Stomach (tissue), 9 donors: ENCODE measurements around the gene EDIL3. TPM values are rescaled to one million over a fixed set of nuclear protein-coding genes. Genes with fewer than 3 reads are reported as not detected.

ENCODE experiments used
- DNase-seq, 2 donors: peaks; one replicate each; pipeline versions ENCODE4 v3.0.0 to v3.0.0-alpha.2; 2013 to 2019
- H3K27ac ChIP-seq, 5 donors: fragments of 200-600 bp in 4 of 5; sonication (generic) in 4 of 5; one replicate each; pipeline ENCODE4 v1.5.1; 2013 to 2019; ENCODE audit warnings: mild to moderate bottlenecking in 1 of 5, moderate library complexity in 1 of 5
- H3K27me3 ChIP-seq, 3 donors: fragments of 200-600 bp; sonication (generic); one replicate each; pipeline ENCODE4 v1.5.1; 2017 to 2019; ENCODE audit warnings: mixed run types in 1 of 3
- H3K36me3 ChIP-seq, 4 donors: fragments of 200-600 bp; sonication (generic); 1 replicate in 3 of 4; 2 replicates in 1 of 4; pipeline ENCODE4 v1.5.1; 2016 to 2019
- H3K4me1 ChIP-seq, 4 donors: fragments of 200-600 bp; sonication (generic); one replicate each; pipeline ENCODE4 v1.5.1; 2016 to 2019
- H3K4me3 ChIP-seq, 4 donors: fragments of 200-600 bp; sonication (generic) in 3 of 4; one replicate each; pipeline ENCODE4 v1.5.1; 2016 to 2019; ENCODE audit warnings: mild to moderate bottlenecking in 1 of 4
- H3K9me3 ChIP-seq, 4 donors: fragments of 200-600 bp; sonication (generic); one replicate each; pipeline ENCODE4 v1.5.1; 2016 to 2019
- EP300 ChIP-seq: sonication (generic); formaldehyde crosslinking; IDR thresholded peaks from one replicate; pipeline ENCODE4 v1.6.1; 2017; ENCODE audit warnings: antibody characterized with exemption
- POLR2A ChIP-seq, 4 donors: fragments of 450-650 bp; IDR thresholded peaks; one replicate each; pipeline ENCODE4 v1.6.1; 2016; ENCODE audit warnings: antibody characterized with exemption in 4 of 4, control low read depth in 2 of 4, mild to moderate bottlenecking in 1 of 4, moderate library complexity in 1 of 4
- POLR2AphosphoS5 ChIP-seq, 3 donors: sonication (generic); formaldehyde crosslinking; IDR thresholded peaks; one replicate each; pipeline ENCODE4 v1.6.1; 2016; ENCODE audit warnings: antibody characterized with exemption in 3 of 3
- WGBS, 5 donors: extraction: QIAGEN DNeasy Blood & Tissue Kit in 3 of 5; methylation state at CpG; one replicate each; pipeline versions ENCODE4 v1.1.5 to v1.1.7; 2013 to 2018; 5-methylcytosine and 5-hydroxymethylcytosine counted together
- intact Hi-C: fragments of 100-400 bp; cut with DNase I; formaldehyde crosslinking; loops from one replicate; pipeline ENCODE4 v1.15.1; 2023; ENCODE audit warnings: low total_unique reads
- polyA plus RNA-seq, 3 donors: library from polyadenylated mRNA; stranded (reverse); fragments of 200-250 nt; gene quantifications; one replicate each; pipeline ENCODE4 v1.2.3, GENCODE V29; 2013
- total RNA-seq, 5 donors: library from RNA; depleted of rRNA; stranded (reverse); fragments of >200 nt; gene quantifications; one replicate each; pipeline versions ENCODE4 v1.1.0 to v1.2.3, GENCODE V29; 2014 to 2016
- TF ChIP-seq, protein P1 (sequence below), 7 experiments: fragments of 450-650 bp in 4 of 7; fragments of 200-600 bp in 3 of 7; sonication (generic) in 3 of 7; IDR thresholded peaks; one replicate each; pipeline ENCODE4 v1.5.1; 2016 to 2019; ENCODE audit warnings: antibody characterized with exemption in 7 of 7, control low read depth in 2 of 7, mild to moderate bottlenecking in 1 of 7
- donor health status: healthy with polysubstance abuse.
- donor health status: Bipolar disorder and iron deficiency.
- donor health status: healthy.

The EDIL3 gene
- total and polyA plus RNA-seq, 8 donors = 2.3 to 75.0 (median 14.4) TPM

DNA sequence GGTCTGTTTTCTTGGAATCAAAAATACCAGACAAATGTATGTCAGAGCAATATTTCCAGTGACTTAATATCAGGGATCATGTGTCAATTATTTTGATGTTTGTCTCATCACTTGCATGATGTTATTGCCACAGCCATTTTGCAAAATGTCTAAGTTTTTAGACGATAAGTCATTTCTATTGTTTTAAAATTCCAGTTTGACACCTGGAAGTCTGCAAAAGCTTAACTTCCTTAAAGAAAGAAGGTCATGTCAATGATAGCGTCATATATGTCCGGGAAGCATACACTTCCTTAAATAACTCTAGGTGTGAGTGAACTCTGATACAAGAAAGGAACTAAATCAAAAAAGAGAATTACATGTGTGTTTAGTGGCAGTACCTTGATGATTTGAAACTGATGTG, 259.5 kb downstream of the EDIL3 start:
- H3K36me3 ChIP-seq = no peaks in the 10 kb centered on the region
- H3K9me3 ChIP-seq = no peaks in the 10 kb centered on the region
- TF ChIP-seq POLR2AphosphoS5 (IDR thresholded peaks at IDR 0.05) (no peak), POLR2A (IDR thresholded peaks at IDR 0.05) (no peak), EP300 (no peak)
- TF ChIP-seq, protein P1, sequence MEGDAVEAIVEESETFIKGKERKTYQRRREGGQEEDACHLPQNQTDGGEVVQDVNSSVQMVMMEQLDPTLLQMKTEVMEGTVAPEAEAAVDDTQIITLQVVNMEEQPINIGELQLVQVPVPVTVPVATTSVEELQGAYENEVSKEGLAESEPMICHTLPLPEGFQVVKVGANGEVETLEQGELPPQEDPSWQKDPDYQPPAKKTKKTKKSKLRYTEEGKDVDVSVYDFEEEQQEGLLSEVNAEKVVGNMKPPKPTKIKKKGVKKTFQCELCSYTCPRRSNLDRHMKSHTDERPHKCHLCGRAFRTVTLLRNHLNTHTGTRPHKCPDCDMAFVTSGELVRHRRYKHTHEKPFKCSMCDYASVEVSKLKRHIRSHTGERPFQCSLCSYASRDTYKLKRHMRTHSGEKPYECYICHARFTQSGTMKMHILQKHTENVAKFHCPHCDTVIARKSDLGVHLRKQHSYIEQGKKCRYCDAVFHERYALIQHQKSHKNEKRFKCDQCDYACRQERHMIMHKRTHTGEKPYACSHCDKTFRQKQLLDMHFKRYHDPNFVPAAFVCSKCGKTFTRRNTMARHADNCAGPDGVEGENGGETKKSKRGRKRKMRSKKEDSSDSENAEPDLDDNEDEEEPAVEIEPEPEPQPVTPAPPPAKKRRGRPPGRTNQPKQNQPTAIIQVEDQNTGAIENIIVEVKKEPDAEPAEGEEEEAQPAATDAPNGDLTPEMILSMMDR (IDR thresholded peaks at IDR 0.05) = no peak
- intact Hi-C loops = no loop called here
- DNase-seq = no peak
- WGBS, 5 donors = 78 to 87% (median 84%) methylated on average over 3 of the region's 3 CpGs
- no peak overlapping the region for H3K27ac ChIP-seq
- no peaks in the 10 kb centered on the region for H3K4me1 ChIP-seq
- H3K4me3 ChIP-seq = no peak overlapping the region
- no peaks in the 10 kb centered on the region for H3K27me3 ChIP-seq

- no peak overlapping the region for H3K27ac ChIP-seq
- TF ChIP-seq EP300 (no peak), POLR2A (IDR thresholded peaks at IDR 0.05) (no peak), POLR2AphosphoS5 (IDR thresholded peaks at IDR 0.05) (no peak)
- TF ChIP-seq, protein P1 (IDR thresholded peaks at IDR 0.05) = no peak
Observed at GRCh38 chr5:84119252-84119651, 265.4 kb downstream of the EDIL3 start.

DNA sequence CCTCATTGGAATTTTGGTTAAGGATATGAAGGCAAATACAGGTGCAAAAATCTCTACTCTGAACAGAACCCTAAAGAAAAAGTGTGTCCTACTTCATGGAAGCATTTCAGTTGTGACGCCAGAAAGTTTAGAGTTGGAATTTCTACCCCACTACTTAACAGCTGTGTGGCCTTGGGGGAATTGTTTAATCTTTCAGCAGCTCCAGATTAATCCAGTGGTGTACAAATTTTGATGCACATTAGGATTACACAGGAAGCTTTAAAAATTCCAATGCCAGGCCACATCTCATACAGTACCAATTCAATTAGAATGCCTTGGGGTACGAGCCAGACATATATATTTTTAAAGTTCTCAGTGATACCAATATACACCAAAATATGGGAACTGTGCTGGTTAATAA, 266.1 kb downstream of the EDIL3 start:
- Histone ChIP-seq H3K9me3 (no peaks in the 10 kb centered on the region), H3K27me3 (no peaks in the 10 kb centered on the region), H3K4me3 (no peak overlapping the region), H3K36me3 (no peaks in the 10 kb centered on the region), H3K27ac (no peak overlapping the region), H3K4me1 (no peaks in the 10 kb centered on the region)
- intact Hi-C loops = no loop called here
- no peak for DNase-seq
- TF ChIP-seq EP300 (no peak), POLR2AphosphoS5 (IDR thresholded peaks at IDR 0.05) (no peak), POLR2A (IDR thresholded peaks at IDR 0.05) (no peak)
- TF ChIP-seq, protein P1 (IDR thresholded peaks at IDR 0.05) = no peak
- 71 to 86% (median 79%) methylated on average over 2 of the region's 2 CpGs for WGBS, 5 donors

More at GRCh38 chr5:84119252-84119651, 265.4 kb downstream of the EDIL3 start:
- no peak for DNase-seq
- no peaks in the 10 kb centered on the region for H3K27me3 ChIP-seq
- intact Hi-C loops = no loop called here
- no peaks in the 10 kb centered on the region for H3K4me1 ChIP-seq
- no peaks in the 10 kb centered on the region for H3K9me3 ChIP-seq
- no peak overlapping the region for H3K4me3 ChIP-seq
- no peaks in the 10 kb centered on the region for H3K36me3 ChIP-seq
- 71 to 82% (median 77%) methylated on average over 3 of the region's 3 CpGs for WGBS, 5 donors

- TF ChIP-seq POLR2AphosphoS5 (IDR thresholded peaks at IDR 0.05) (no peak), EP300 (no peak), POLR2A (IDR thresholded peaks at IDR 0.05) (no peak)
- TF ChIP-seq, protein P1 (IDR thresholded peaks at IDR 0.05) = no peak
- H3K9me3 ChIP-seq = no peaks in the 10 kb centered on the region
- intact Hi-C loops = no loop called here
- H3K4me3 ChIP-seq = no peak overlapping the region
- H3K27ac ChIP-seq = no peak overlapping the region
- no peaks in the 10 kb centered on the region for H3K27me3 ChIP-seq
- 57 to 72% (median 68%) methylated on average over 1 of the region's 1 CpG for WGBS, 5 donors
- H3K4me1 ChIP-seq = no peaks in the 10 kb centered on the region
- no peaks in the 10 kb centered on the region for H3K36me3 ChIP-seq
- no peak for DNase-seq
Observed at GRCh38 chr5:84115727-84116126, 269.0 kb downstream of the EDIL3 start.
